Brain microvascular endothelial cell (primary cell): Measurements from ENCODE around the gene PTPRD.

Experiments used
- DNase-seq: peaks from one replicate; pipeline ENCODE4 v3.0.0-alpha.2; 2020
- H3K27ac ChIP-seq: fragments of 250-450 bp; sonication (Bioruptor Pico); 2 replicates; pipeline ENCODE4 v1.5.1; 2020; ENCODE audit warnings: mild to moderate bottlenecking, moderate library complexity
- H3K27me3 ChIP-seq: fragments of 250-450 bp; sonication (Bioruptor Pico); replicated peaks from 2 replicates; pipeline ENCODE4 v1.5.1; 2020; ENCODE audit warnings: mild to moderate bottlenecking
- H3K36me3 ChIP-seq: fragments of 250-450 bp; sonication (Bioruptor Pico); replicated peaks from 2 replicates; pipeline ENCODE4 v1.5.1; 2020; ENCODE audit warnings: mild to moderate bottlenecking
- H3K4me3 ChIP-seq: 2 replicates; pipeline ENCODE4 v1.5.1; 2011; ENCODE audit warnings: low read depth, mild to moderate bottlenecking, control low read depth, low read length, moderate library complexity
- in situ Hi-C: cut with HindIII; loops from 2 replicates; pipeline ENCODE4 v1.10.0; 2017; ENCODE audit warnings: low sequenced_read_pairs, low pct_ligation_motif_present
- TF ChIP-seq, protein P1 (sequence below): IDR thresholded peaks from 2 replicates; pipeline ENCODE4 v1.5.1; 2011; ENCODE audit warnings: low read depth, mild to moderate bottlenecking, moderate library complexity, low read length, control low read depth, inconsistent platforms; ENCODE audit errors: missing control alignments

The PTPRD gene

DNA sequence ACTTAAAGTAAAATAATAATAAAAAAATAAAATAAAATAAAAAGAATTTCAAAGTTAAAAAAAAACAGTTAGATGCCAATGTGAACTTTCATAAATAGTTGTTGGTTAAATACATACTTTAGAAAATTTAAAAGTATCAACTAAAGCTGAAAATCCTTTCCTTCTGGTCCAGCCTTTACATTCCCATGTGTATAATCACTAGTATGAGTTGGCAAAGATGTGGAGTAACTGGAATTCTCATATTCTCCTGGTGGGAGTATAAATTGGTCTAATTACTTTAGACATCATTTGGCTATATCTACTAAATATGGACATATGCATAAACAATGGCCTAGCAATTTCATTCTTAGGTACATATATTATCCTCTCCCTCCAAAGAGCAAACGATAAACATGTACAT, 619.9 kb downstream of the PTPRD start:
- no peak for DNase-seq
- no peak overlapping the region for H3K4me3 ChIP-seq
- in situ Hi-C loops, result no loop called here
- TF ChIP-seq, protein P1, sequence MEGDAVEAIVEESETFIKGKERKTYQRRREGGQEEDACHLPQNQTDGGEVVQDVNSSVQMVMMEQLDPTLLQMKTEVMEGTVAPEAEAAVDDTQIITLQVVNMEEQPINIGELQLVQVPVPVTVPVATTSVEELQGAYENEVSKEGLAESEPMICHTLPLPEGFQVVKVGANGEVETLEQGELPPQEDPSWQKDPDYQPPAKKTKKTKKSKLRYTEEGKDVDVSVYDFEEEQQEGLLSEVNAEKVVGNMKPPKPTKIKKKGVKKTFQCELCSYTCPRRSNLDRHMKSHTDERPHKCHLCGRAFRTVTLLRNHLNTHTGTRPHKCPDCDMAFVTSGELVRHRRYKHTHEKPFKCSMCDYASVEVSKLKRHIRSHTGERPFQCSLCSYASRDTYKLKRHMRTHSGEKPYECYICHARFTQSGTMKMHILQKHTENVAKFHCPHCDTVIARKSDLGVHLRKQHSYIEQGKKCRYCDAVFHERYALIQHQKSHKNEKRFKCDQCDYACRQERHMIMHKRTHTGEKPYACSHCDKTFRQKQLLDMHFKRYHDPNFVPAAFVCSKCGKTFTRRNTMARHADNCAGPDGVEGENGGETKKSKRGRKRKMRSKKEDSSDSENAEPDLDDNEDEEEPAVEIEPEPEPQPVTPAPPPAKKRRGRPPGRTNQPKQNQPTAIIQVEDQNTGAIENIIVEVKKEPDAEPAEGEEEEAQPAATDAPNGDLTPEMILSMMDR, result no peak
- H3K36me3 ChIP-seq, result no peaks in the 10 kb centered on the region
- no peaks in the 10 kb centered on the region for H3K27me3 ChIP-seq
- no peak overlapping the region for H3K27ac ChIP-seq

DNA sequence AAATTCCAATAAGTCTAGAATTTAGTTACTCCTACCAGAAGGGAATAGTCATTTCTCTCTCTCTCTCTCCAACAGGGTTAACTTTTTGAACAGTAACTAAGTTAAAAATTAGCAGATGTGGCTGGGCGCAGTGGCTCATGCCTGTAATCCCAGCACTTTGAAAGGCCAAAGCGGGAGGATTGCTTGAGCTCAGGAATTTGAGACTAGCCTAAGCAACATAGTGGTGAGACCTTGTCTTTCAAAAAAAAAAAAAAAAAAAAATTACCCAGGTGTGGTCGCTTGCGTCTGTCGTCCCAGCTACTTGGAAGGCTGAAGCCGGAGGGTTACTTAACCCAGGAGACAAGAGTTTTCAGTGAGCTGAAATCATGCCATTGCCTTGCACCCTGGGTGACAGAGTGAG, 639.7 kb downstream of the PTPRD start:
- no peaks in the 10 kb centered on the region for H3K36me3 ChIP-seq
- H3K27me3 ChIP-seq, result no peaks in the 10 kb centered on the region
- TF ChIP-seq, protein P1, result no peak
- DNase-seq, result no peak
- no peak overlapping the region for H3K27ac ChIP-seq
- no peak overlapping the region for H3K4me3 ChIP-seq
- in situ Hi-C loops, result no loop called here

DNA sequence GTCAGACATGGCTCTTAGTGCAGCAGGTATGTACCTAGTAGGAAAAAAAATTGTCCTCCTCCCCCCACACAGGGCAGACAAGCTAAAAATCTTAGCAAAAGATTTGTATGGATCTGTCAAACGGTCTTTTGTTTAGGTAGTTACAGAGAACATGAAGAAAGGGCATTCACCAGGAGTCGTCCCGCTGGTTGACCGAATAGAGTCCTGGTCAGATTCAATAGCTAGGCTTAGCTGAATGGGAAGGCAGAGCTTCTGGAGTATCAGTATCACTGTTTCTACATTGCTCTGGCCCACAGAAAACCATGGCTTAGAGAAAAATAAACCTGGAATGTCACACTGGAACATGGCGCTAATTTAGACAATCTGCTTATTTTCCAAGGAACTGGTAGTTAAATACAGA, 642.3 kb downstream of the PTPRD start:
- no peaks in the 10 kb centered on the region for H3K36me3 ChIP-seq
- DNase-seq, result no peak
- in situ Hi-C loops, result no loop called here
- no peak overlapping the region for H3K4me3 ChIP-seq
- no peaks in the 10 kb centered on the region for H3K27me3 ChIP-seq
- no peak overlapping the region for H3K27ac ChIP-seq
- TF ChIP-seq, protein P1, result no peak

DNA sequence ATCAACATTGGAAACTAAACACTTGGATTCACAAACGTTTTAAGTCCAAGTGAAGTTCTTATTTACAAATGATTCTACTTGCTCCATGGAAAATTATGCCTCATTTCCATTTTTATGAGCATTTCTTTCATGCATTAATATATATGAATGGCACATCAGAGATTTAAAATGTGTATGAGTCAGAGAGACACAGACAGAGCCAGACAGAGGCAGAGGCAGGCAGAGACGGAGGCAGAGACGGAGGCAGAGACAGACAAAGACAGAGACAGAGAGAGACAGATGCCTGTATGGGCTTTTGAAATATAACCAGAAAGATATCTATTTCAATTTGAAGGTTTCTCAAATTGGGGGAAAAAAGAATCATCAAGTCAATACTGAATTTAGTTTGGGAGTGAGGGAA, 649.0 kb downstream of the PTPRD start:
- Histone ChIP-seq H3K27ac (no peak overlapping the region), H3K4me3 (no peak overlapping the region), H3K36me3 (no peaks in the 10 kb centered on the region), H3K27me3 (no peaks in the 10 kb centered on the region)
- in situ Hi-C loops, result no loop called here
- TF ChIP-seq, protein P1, result no peak
- no peak for DNase-seq

DNA sequence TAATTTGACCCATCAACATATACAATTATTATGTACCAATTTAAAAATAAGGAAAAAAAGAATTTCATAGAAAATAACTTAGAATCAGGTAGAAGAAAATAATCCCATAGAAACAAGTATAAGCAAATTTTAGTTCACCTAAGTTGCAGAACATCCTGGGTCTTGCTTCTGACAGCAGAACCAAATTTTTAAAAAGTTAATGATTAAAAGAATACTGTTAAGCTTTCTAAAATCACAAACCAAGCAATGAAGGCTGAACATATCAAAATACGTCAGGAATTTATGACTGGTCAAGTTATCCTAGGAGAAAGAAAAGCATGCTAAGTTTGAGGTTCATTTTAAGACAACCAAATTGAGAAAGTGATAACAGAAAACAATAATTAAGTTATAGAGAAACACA, 650.9 kb downstream of the PTPRD start:
- Histone ChIP-seq H3K4me3 (no peak overlapping the region), H3K27me3 (no peaks in the 10 kb centered on the region), H3K36me3 (no peaks in the 10 kb centered on the region), H3K27ac (peak overlapping the region; percentile 31)
- in situ Hi-C loops, result no loop called here
- DNase-seq, result no peak
- TF ChIP-seq, protein P1, result no peak

DNA sequence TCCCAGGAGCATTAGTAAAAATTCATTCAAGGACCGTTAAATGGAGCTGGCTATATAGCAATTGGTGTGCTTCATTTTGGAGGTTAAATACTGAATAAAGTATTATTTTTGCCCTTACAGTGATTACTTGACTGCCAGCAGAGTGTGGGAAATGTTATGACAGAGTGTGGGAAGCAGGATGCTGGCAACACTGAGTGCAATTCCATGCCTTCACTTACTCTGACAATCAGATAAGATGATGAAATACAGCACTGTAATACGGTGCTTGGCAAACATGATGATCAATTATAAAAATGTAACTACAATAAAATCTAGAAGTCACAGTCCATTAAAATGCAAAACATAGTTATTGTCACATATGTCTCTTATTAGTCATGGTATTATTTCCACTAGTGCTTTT, 651.3 kb downstream of the PTPRD start:
- no peaks in the 10 kb centered on the region for H3K36me3 ChIP-seq
- peak overlapping the region; percentile 15 for H3K27ac ChIP-seq
- H3K4me3 ChIP-seq, result no peak overlapping the region
- in situ Hi-C loops, result no loop called here
- H3K27me3 ChIP-seq, result no peaks in the 10 kb centered on the region
- TF ChIP-seq, protein P1, result no peak
- peak; percentile 31 for DNase-seq
